Tracheal epithelial cell (primary cell): Measurements from ENCODE around the gene GALNT17. TPM values are rescaled to one million over a fixed set of nuclear protein-coding genes. Genes with fewer than 3 reads are reported as not detected.

ENCODE experiments used
- total RNA-seq: library from RNA; depleted of rRNA; stranded (reverse); fragments of >200 nt; gene quantifications from 2 replicates; pipeline ENCODE4 v1.2.1, GENCODE V29; 2014

GALNT17 gene
- total RNA-seq: not detected in 2 replicates

DNA sequence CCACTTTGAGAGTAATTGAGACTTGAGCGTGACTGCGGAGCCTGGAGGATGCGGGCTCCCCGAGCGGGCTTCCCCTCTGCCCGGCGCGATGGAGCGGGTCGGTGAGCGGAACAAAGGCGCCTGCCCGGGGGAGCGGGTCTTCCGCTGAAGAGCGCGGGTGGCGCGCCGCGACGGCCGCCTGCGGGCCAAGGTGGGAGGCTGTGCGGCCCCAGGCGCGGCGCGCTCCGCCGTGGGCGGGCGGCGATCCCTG is at the start of gene GALNT17:
Gene GALNT17 (plus strand): TSS at position 18 of the 250 bp plus-strand sequence.

